ENCODE results near the gene DRGX. TPM values are rescaled to one million over a fixed set of nuclear protein-coding genes. Genes with fewer than 3 reads are reported as not detected.

Gene DRGX
- total and polyA plus RNA-seq, 8 donors: 0.45 TPM; not detected in 7

DNA sequence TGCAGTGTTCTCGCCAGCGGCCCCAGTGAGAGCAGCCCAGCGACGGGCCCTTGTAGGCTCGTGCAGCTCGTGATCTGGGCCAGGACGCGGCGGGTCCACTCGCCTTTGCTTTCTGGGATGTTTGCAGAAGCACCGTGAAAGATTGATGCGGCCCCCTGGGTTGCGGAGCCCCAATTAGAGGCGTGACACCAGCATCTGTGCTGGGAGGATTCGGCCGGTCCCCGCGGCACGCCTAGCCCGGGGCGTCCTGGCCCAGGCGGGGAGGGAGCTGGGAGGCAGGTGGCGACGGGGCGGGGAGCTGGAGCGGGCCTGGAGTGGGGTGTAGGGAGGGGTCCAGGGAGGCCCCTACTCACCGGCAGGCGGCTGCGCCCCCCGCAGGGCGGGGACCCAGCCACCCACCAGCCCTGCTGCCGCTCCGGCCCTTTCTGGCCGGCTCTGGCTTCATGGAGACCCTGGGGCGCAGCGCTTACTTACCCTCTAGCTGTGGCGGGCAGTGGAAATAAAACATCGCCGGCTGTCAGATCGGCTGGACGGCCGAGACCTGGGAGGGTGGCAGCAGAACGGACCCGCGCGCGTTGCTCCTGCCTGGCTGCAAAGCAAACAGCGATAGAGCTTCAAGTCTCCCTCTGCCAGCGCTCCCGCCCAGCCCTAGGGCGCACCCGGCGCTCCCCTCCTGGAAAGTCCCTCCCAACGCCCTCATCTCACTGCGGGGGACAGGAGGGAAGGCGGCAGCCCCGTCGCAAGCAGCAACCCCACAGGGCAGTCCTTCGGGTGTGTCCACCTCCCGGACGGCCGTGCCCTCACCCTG, 752 bp downstream of the DRGX start:
- intact Hi-C loops (cut with DNase I): no loop called here
- no peaks in the 10 kb centered on the region for H3K36me3 ChIP-seq
- DNase-seq (no peak), ATAC-seq (no peak)
- no peaks in the 10 kb centered on the region for H3K9me3 ChIP-seq
- H3K27ac ChIP-seq: no peak overlapping the region
- peaks cover 78 to 100% of the 10 kb centered on the region in 2 donors for H3K27me3 ChIP-seq
- TF ChIP-seq, protein P1, sequence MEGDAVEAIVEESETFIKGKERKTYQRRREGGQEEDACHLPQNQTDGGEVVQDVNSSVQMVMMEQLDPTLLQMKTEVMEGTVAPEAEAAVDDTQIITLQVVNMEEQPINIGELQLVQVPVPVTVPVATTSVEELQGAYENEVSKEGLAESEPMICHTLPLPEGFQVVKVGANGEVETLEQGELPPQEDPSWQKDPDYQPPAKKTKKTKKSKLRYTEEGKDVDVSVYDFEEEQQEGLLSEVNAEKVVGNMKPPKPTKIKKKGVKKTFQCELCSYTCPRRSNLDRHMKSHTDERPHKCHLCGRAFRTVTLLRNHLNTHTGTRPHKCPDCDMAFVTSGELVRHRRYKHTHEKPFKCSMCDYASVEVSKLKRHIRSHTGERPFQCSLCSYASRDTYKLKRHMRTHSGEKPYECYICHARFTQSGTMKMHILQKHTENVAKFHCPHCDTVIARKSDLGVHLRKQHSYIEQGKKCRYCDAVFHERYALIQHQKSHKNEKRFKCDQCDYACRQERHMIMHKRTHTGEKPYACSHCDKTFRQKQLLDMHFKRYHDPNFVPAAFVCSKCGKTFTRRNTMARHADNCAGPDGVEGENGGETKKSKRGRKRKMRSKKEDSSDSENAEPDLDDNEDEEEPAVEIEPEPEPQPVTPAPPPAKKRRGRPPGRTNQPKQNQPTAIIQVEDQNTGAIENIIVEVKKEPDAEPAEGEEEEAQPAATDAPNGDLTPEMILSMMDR (IDR thresholded peaks at IDR 0.05): no peak
- peak overlapping the region in 1 of 2 donors; percentile 8 for H3K4me3 ChIP-seq
- peaks cover 7 to 27% of the 10 kb centered on the region in 2 donors for H3K4me1 ChIP-seq

DNA sequence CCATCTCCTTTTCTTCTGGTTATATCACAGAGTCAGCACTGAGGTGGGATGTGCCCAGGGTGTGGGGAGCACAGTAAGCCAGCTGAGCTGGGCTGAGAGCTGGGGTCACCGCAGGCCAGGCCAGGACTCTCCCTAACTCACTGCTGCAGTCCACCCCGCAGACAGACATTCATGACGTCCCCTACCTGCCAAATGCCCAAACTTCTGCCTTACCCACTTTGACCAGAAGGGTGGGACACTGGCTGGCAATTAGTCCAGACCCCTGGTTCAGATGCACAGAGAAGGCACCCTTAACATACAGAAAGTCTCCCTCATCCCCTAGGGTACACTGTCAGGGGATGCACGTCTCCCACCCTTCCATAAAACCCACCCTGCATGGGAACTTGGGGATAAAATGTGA, 2.1 kb downstream of the DRGX start:
- no peak for ATAC-seq
- no peak for DNase-seq
- Histone ChIP-seq H3K9me3 (no peaks in the 10 kb centered on the region), H3K4me3 (no peak overlapping the region), H3K36me3 (no peaks in the 10 kb centered on the region), H3K27ac (no peak overlapping the region), H3K27me3 (peaks cover 64 to 96% of the 10 kb centered on the region in 2 donors), H3K4me1 (peaks cover 7 to 27% of the 10 kb centered on the region in 2 donors)
- intact Hi-C loops (cut with DNase I): no loop called here
- TF ChIP-seq, protein P1 (IDR thresholded peaks at IDR 0.05): no peak

GRCh38 chr10:49393301-49393700, 2.6 kb downstream of the DRGX start:
- DNase-seq (no peak), ATAC-seq (no peak)
- Histone ChIP-seq H3K27me3 (peaks cover 60 to 92% of the 10 kb centered on the region in 2 donors), H3K4me1 (peaks cover 6 to 23% of the 10 kb centered on the region in 2 donors), H3K4me3 (no peak overlapping the region), H3K36me3 (no peaks in the 10 kb centered on the region), H3K27ac (no peak overlapping the region), H3K9me3 (no peaks in the 10 kb centered on the region)
- intact Hi-C loops (cut with DNase I): no loop called here
- TF ChIP-seq, protein P1 (IDR thresholded peaks at IDR 0.05): no peak

- intact Hi-C loops (cut with DNase I): no loop called here
- no peaks in the 10 kb centered on the region for H3K4me1 ChIP-seq
- H3K27me3 ChIP-seq: peaks cover 23 to 59% of the 10 kb centered on the region in 2 donors
- H3K9me3 ChIP-seq: no peaks in the 10 kb centered on the region
- DNase-seq (no peak), ATAC-seq (no peak)
- no peaks in the 10 kb centered on the region for H3K36me3 ChIP-seq
- H3K4me3 ChIP-seq: no peak overlapping the region
- no peak overlapping the region for H3K27ac ChIP-seq
- TF ChIP-seq, protein P1 (IDR thresholded peaks at IDR 0.05): no peak
Observed at GRCh38 chr10:49389361-49389933, 6.4 kb downstream of the DRGX start.

DNA sequence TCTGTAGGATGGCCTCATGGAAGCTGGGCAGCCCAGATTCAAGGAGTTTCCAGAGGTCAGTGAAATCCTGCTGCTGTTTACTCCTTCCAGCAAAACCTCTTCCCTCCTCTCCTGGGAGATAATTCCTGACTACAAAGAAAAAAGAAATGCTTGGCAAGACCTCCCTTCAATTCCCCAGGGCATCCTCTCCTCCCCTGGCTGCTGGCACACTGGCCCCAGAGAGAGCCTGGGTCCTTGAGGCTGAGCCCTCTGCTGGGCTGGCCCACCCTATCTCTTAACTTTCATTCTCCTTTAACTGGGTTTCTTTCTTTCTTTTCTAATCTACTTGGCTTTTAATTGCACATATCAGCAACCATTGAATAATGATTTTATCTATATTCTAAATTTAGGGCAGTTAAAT, 7.7 kb downstream of the DRGX start:
- H3K4me1 ChIP-seq: no peaks in the 10 kb centered on the region
- DNase-seq: no peak
- no peaks in the 10 kb centered on the region for H3K9me3 ChIP-seq
- TF ChIP-seq, protein P1 (IDR thresholded peaks at IDR 0.05): no peak
- H3K36me3 ChIP-seq: no peaks in the 10 kb centered on the region
- H3K4me3 ChIP-seq: no peak overlapping the region
- intact Hi-C loops (cut with DNase I): no loop called here
- peaks cover 12 to 50% of the 10 kb centered on the region in 2 donors for H3K27me3 ChIP-seq
- ATAC-seq: no peak
- no peak overlapping the region for H3K27ac ChIP-seq

Measured in left lung (tissue), 10 donors.